GM10266 (cell line): ENCODE data around the gene CIB2.
A peak's percentile ranks its signal among the peaks of the same experiment; 100 is the strongest.

ENCODE experiments used
- DNase-seq: peaks from one replicate; pipeline ENCODE4 v3.0.0; 2012; ENCODE audit errors: extremely low spot score
- TF ChIP-seq, protein P1 (sequence below): IDR thresholded peaks from 2 replicates; pipeline ENCODE4 v1.5.1; 2012; ENCODE audit warnings: mild to moderate bottlenecking, low read depth; ENCODE audit not compliant: control insufficient read depth, insufficient read depth; ENCODE audit errors: missing control alignments

CIB2 gene

DNA sequence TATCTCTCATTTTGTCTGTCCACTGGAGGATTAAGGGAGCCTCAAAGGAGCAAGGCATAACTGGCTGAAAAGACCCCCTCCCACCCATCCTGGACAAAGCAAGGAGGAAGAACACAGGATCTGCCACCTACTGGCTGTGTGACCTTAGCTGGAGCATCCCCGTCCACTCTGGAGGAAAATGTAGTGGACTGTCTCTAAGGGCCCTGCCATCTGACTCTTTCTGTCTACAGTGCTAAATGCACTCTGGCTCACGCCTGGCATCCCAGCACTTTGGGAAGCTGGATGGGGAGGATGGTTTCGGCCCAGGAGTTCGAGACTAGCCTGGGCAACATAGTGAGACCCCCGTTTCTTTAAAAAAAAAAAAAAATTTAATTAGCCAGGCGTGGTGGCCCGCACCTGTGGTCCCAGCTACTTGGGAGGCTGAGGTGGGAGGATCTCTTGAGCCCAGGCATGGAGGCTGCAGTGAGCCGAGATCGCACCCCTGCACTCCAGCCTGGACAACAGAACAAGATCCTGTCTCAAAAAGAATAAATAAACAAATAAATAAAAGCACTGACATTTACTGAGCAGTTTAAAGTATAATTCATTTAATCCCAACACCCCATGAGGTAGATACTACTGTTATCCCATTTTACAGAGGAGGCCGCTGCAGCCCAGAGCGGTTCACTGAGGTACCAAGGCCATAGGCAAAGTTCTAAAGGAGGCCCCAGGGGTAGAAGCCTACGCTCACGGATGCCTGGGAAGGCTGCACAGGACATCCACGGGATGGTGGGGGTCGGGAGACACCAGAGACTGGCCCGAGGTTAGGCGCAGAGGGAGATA is 54.8 kb downstream of the CIB2 start:
- TF ChIP-seq, protein P1, sequence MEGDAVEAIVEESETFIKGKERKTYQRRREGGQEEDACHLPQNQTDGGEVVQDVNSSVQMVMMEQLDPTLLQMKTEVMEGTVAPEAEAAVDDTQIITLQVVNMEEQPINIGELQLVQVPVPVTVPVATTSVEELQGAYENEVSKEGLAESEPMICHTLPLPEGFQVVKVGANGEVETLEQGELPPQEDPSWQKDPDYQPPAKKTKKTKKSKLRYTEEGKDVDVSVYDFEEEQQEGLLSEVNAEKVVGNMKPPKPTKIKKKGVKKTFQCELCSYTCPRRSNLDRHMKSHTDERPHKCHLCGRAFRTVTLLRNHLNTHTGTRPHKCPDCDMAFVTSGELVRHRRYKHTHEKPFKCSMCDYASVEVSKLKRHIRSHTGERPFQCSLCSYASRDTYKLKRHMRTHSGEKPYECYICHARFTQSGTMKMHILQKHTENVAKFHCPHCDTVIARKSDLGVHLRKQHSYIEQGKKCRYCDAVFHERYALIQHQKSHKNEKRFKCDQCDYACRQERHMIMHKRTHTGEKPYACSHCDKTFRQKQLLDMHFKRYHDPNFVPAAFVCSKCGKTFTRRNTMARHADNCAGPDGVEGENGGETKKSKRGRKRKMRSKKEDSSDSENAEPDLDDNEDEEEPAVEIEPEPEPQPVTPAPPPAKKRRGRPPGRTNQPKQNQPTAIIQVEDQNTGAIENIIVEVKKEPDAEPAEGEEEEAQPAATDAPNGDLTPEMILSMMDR: peak; percentile 17
- DNase-seq: no peak

DNA sequence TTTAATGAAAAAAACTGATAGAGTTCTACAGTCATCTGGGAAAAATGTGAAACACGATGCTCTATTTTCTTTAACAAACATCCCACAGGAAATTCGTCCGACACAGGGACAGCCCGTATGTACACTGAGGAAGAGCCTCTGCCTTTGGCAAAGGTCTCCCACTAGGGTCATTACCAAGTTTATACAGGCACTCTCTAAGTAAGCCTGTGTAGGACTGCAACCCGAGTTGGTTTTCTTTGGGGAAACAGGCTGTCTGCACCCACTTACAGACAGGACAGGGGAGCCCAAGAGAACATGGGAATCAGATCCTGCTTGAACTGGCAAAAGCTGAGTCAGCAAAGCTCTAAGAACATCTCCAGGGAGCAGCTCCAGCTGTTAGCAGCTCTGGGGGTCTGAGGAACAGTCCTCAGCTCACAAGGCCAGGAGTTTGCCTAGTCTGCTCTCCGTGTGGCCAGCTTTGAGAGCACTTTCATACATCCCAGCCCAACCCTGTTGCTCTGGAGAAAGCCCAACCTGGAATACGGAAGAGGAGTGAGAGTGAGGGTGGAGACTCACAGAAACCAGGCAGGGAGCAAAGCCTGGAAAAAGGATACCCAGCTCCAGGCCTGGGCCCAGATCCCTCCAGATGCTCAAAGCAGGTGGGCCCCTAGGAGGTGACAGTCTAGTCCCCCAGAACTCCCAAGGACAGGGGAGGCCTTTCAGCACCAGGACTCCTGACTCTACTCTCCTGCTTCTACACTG is 55.6 kb downstream of the CIB2 start:
- DNase-seq: no peak

DNA sequence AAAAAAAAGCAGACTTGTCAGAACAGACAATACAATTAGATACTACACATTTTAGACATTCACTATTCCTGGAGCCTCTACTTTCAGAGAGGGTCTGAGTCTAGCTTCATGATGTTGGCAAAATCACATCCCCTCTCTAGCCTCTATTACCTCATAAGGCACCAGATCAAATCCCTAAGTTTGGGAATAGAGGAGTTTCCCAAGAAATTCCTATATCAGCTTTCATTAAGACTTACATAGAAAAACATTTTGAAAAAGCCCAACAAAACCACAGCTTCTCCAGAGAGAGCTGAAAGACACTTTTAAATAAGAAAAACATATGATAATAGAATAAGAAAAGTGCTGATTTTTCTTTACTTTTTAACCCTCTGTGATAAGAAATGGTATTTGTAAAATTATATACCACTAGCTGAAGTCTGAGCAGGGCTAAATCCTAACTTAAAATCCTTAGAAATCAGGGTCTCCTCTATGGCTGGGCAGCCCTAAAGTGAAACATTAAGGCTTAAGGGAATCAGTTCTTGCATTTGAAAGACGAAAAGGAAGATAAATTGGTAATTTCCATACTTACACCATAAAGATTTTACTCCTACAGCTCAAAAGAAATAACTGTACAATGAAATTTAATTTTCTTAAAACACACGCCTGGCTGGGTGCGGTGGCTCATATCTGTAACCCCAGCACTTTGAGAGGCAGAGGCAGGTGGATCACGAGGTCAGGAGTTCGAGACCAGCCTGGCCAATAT is 58.0 kb downstream of the CIB2 start:
- DNase-seq: no peak
- TF ChIP-seq, protein P1: no peak

More for the DNA sequence above, 55.6 kb downstream of the CIB2 start:
- TF ChIP-seq, protein P1: no peak

DNA sequence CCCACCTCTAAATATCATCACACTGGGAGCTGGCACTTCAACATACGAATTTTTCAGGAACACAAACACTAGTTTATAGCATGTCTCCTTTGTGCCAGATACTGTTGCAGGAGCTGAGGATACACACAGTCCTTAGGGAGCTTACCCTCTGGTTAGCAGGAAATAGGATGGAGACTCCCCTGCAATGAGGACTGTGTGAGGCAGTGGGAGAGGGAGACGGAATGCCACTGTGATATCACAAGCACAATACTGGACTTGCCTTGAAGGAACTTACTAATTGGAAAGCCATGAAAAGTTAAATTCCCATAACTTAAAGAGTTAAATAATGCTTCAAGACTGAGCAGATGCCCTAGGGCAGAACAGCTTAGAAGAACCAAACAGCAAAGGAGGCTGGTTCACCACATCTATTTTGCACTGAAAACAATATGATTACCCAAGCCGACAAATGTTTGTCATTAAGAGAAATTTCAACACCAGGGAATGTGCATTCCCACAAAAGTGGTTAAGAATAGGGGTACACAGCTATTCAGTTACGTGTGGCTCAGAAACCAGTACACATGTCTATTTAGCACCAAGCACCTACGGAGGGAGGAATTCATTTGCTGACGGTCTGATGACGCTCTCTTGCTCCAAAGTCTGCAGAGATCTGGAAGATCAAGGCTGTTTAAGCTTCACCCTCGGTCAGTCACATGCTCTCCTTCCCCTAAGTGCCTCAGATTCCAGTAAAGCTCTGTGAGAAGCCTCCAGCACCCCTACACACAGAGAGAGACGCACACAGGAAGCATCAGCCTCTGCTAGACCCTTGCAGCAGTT is 59.0 kb downstream of the CIB2 start:
- no peak for DNase-seq
- TF ChIP-seq, protein P1: no peak

DNA sequence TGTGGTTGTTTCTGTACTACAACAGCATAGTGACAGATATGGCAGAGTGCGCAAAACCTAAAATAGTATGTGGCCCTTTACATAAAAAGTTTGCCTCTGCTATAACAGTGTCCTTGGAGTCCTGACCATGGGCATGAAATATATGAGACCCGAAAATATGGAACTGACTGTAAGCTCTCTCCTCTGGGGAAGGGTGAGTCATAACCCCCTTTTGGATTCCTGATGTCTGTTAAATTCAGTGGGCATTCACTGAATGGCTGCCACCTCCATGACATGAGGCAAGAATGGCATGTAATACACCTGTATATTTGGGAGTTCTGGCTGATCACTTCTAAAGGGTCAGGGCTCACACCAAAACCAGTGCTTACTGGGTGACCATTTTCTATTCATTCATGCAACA is 59.9 kb downstream of the CIB2 start:
- TF ChIP-seq, protein P1: no peak
- no peak for DNase-seq

DNA sequence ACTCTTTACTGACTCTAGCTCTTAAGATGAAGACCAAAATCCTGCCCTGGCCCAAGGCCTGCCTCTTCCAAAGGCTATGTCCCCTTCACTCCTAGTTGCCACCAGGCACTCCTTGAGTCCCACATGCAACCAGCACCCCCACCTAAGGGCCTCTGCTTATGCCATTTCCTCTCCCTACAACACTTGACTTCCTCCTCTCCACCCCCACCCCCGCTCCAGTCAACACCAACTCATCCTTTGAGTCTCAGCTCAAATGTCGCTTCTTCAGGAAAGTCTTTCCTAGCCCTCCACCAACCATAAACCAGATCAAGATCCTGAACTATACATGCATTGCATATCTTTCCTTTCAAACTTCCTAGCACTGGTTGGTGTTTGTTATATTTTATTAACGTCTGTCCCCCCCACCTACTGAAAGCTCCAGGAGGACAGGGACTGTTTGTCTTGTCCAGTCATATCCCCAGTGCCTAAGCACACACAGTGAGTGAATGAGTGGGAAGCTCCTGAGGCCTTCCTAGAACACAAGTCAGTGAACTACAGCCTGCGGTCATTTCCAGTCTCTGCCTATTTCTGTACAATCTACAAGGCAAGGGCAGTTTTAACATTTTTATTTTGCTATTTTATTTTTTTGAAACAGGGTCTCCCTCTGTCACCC is 61.1 kb downstream of the CIB2 start:
- DNase-seq: no peak
- TF ChIP-seq, protein P1: no peak
